NCI-H1930 (cell line): ENCODE data around the gene STON2.

ENCODE experiments used
- DNase-seq, 2 experiments: peaks; one replicate each; lab custom pipeline; 2025; lab: John Stamatoyannopoulos, UW

STON2 gene

GRCh38 chr14:81301813-81302212 lies 98.3 kb downstream of the STON2 start:
- no peak for DNase-seq

GRCh38 chr14:81301371-81301770 lies 98.8 kb downstream of the STON2 start:
- DNase-seq = no peak

- no peak for DNase-seq
Observed at GRCh38 chr14:81298911-81299310, 101.2 kb downstream of the STON2 start.

- no peak for DNase-seq
Observed at GRCh38 chr14:81298122-81298521, 102.0 kb downstream of the STON2 start.

- DNase-seq = no peak
Observed at GRCh38 chr14:81295958-81296923, 103.9 kb downstream of the STON2 start.

- no peak for DNase-seq
Observed at GRCh38 chr14:81289516-81289915, 110.6 kb downstream of the STON2 start.

- DNase-seq = no peak
Observed at GRCh38 chr14:81286574-81287370, 113.4 kb downstream of the STON2 start.

- DNase-seq = no peak
Observed at GRCh38 chr14:81285245-81285644, 114.9 kb downstream of the STON2 start.

- DNase-seq = no peak
Observed at GRCh38 chr14:81281332-81281731, 118.8 kb downstream of the STON2 start.

- DNase-seq = no peak
Observed at GRCh38 chr14:81280136-81280791, 119.9 kb downstream of the STON2 start.

GRCh38 chr14:81277096-81277495 lies 123.0 kb downstream of the STON2 start:
- DNase-seq = no peak

- no peak for DNase-seq
Observed at GRCh38 chr14:81276073-81277069, 123.8 kb downstream of the STON2 start.

- DNase-seq = no peak
Observed at GRCh38 chr14:81275305-81276072, 124.6 kb downstream of the STON2 start.

- DNase-seq = no peak
Observed at GRCh38 chr14:81273961-81274575, 126.1 kb downstream of the STON2 start.

GRCh38 chr14:81273521-81273920 lies 126.6 kb downstream of the STON2 start:
- DNase-seq = no peak

GRCh38 chr14:81272317-81272716 lies 127.8 kb downstream of the STON2 start:
- DNase-seq = no peak

- no peak for DNase-seq
Observed at GRCh38 chr14:81269979-81270375, 130.1 kb downstream of the STON2 start.

GRCh38 chr14:81269100-81269978 lies 130.8 kb downstream of the STON2 start:
- DNase-seq = peak; percentile 38 to 61

- DNase-seq = no peak
Observed at GRCh38 chr14:81268016-81268416, 132.1 kb downstream of the STON2 start.
